22Rv1 (cell line): ENCODE data around the gene RAB28.
"Not testable (repeated sequence)": the region's sequence is repeated elsewhere in the genome, so short reads cannot be mapped to it uniquely, and the experiment has no call there.

Experiments
- H3K27ac ChIP-seq: fragments of 450-650 bp; 2 replicates; pipeline ENCODE4 v1.5.1; 2017
- CTCF ChIP-seq: fragments of 450-650 bp; IDR thresholded peaks from 2 replicates; pipeline ENCODE4 v1.5.1; 2017; ENCODE audit warnings: mild to moderate bottlenecking
- ZFX ChIP-seq: fragments of 450-650 bp; IDR thresholded peaks from 2 replicates; pipeline ENCODE4 v1.6.1; 2017; ENCODE audit warnings: antibody characterized with exemption, borderline replicate concordance

RAB28 gene

GRCh38 chr4:13399257-13399656 is 84.9 kb downstream of the RAB28 start:
- TF ChIP-seq CTCF (no peak), ZFX (no peak)
- H3K27ac ChIP-seq, result no peak overlapping the region

- no peak overlapping the region for H3K27ac ChIP-seq
Observed at GRCh38 chr4:13396161-13396560, 88.0 kb downstream of the RAB28 start.

GRCh38 chr4:13389901-13390300 is 94.2 kb downstream of the RAB28 start:
- H3K27ac ChIP-seq, result not testable (repeated sequence)

More at GRCh38 chr4:13396161-13396560, 88.0 kb downstream of the RAB28 start:
- TF ChIP-seq CTCF (no peak), ZFX (no peak)

GRCh38 chr4:13386405-13387107 is 97.6 kb downstream of the RAB28 start:
- no peak for TF ChIP-seq CTCF
- no peak for TF ChIP-seq ZFX
- H3K27ac ChIP-seq, result no peak overlapping the region

- H3K27ac ChIP-seq, result no peak overlapping the region
- TF ChIP-seq CTCF, result no peak
- TF ChIP-seq ZFX, result no peak
Observed at GRCh38 chr4:13384055-13384454, 100.1 kb downstream of the RAB28 start.

- TF ChIP-seq ZFX (no peak), CTCF (no peak)
- no peak overlapping the region for H3K27ac ChIP-seq
Observed at GRCh38 chr4:13378973-13379759, 105.0 kb downstream of the RAB28 start.

GRCh38 chr4:13371048-13371447 is 113.1 kb downstream of the RAB28 start:
- H3K27ac ChIP-seq, result no peak overlapping the region
- no peak for TF ChIP-seq CTCF
- no peak for TF ChIP-seq ZFX

GRCh38 chr4:13368217-13368616 is 115.9 kb downstream of the RAB28 start:
- no peak overlapping the region for H3K27ac ChIP-seq
- TF ChIP-seq CTCF (no peak), ZFX (no peak)
